OCI-LY7 (cell line): Measurements from ENCODE around the gene APRT. TPM values are rescaled to one million over a fixed set of nuclear protein-coding genes. Genes with fewer than 3 reads are reported as not detected.

Experiments
- BruUV-seq: library from RNA; stranded (reverse); fragments of 400-500 nt; replicated peaks from 2 replicates; lab custom pipeline; 2021; lab: Mats Ljungman, UMichigan
- CTCF ChIA-PET: fragments of 300-600 bp; sonication (Branson Sonifier 250); formaldehyde crosslinking; loops from one replicate; lab custom pipeline; 2022; ENCODE audit warnings: antibody characterized with exemption; ENCODE audit not compliant: unreplicated experiment; lab: Charles Lee
- POLR2A ChIA-PET: fragments of 300-600 bp; sonication (Branson Sonifier 250); formaldehyde crosslinking; loops from one replicate; lab custom pipeline; 2022; ENCODE audit warnings: antibody characterized with exemption; lab: Charles Lee
- DNase-seq: peaks from one replicate; pipeline ENCODE4 v3.0.0-alpha.2; 2015; ENCODE audit warnings: low spot score
- H2AFZ ChIP-seq: fragments of 200-600 bp; sonication (generic), shearing (Covaris generic); 2 replicates; pipeline ENCODE4 v1.6.1; 2014; ENCODE audit warnings: mild to moderate bottlenecking, antibody characterized with exemption, low read length, moderate library complexity
- H3K27ac ChIP-seq: fragments of 200-600 bp; sonication (generic); 2 replicates; pipeline ENCODE4 v1.5.1; 2014; ENCODE audit warnings: mixed run types, low read depth, mild to moderate bottlenecking, moderate library complexity, low read length, inconsistent platforms; ENCODE audit not compliant: poor library complexity, severe bottlenecking
- H3K36me3 ChIP-seq: fragments of 200-600 bp; sonication (generic); 2 replicates; pipeline ENCODE4 v1.6.1; 2014; ENCODE audit warnings: mild to moderate bottlenecking, antibody characterized with exemption, low read length, moderate library complexity, mixed read lengths; ENCODE audit not compliant: insufficient read depth
- H3K4me1 ChIP-seq: fragments of 200-600 bp; sonication (generic); 2 replicates; pipeline ENCODE4 v1.5.1; 2014; ENCODE audit warnings: mild to moderate bottlenecking, low read length; ENCODE audit not compliant: insufficient read depth, poor library complexity, severe bottlenecking
- H3K4me2 ChIP-seq: fragments of 200-600 bp; sonication (generic); 2 replicates; pipeline ENCODE4 v1.6.1; 2014; ENCODE audit warnings: mild to moderate bottlenecking, low read length
- H3K4me3 ChIP-seq: fragments of 200-600 bp; sonication (generic); 2 replicates; pipeline ENCODE4 v1.5.1; 2014; ENCODE audit warnings: mild to moderate bottlenecking, low read depth, low read length; ENCODE audit not compliant: poor library complexity, severe bottlenecking
- H3K79me2 ChIP-seq: fragments of 200-600 bp; sonication (generic); 2 replicates; pipeline ENCODE4 v1.6.1; 2016; ENCODE audit warnings: low read depth, mild to moderate bottlenecking, low read length, moderate library complexity, mixed read lengths; ENCODE audit not compliant: insufficient read depth
- H3K9me2 ChIP-seq: fragments of 200-600 bp; sonication (generic); 2 replicates; pipeline ENCODE4 v1.6.1; 2016; ENCODE audit warnings: mild to moderate bottlenecking, low read length, mixed read lengths; ENCODE audit not compliant: insufficient read depth
- H3K9me3 ChIP-seq: fragments of 200-600 bp; sonication (generic); 2 replicates; pipeline ENCODE4 v1.6.1; 2014; ENCODE audit warnings: mild to moderate bottlenecking, mixed run types, low read length, mixed read lengths
- H4K20me1 ChIP-seq: fragments of 200-600 bp; sonication (generic); 2 replicates; pipeline ENCODE4 v1.6.1; 2014; ENCODE audit warnings: mild to moderate bottlenecking, antibody characterized with exemption, low read length, moderate library complexity, mixed read lengths; ENCODE audit not compliant: insufficient read depth
- CTCF ChIP-seq: fragments of 200-600 bp; sonication (generic); conservative IDR thresholded peaks from 2 replicates; pipeline ENCODE4 v1.5.1; 2014; ENCODE audit warnings: mild to moderate bottlenecking, antibody characterized with exemption, low read length, moderate library complexity, mixed read lengths
- EZH2phosphoT487 ChIP-seq: fragments of 200-600 bp; sonication (generic); IDR thresholded peaks from 2 replicates; pipeline ENCODE4 v1.6.1; 2018; ENCODE audit warnings: low read depth, borderline replicate concordance, mild to moderate bottlenecking, mixed run types, antibody characterized with exemption, low read length, moderate library complexity, mixed read lengths
- intact Hi-C: fragments of 100-400 bp; cut with micrococcal nuclease; formaldehyde crosslinking; loops from one replicate; pipeline ENCODE4 v1.10.0; 2022; ENCODE audit not compliant: unreplicated experiment
- total RNA-seq, 2 experiments: library from RNA; depleted of rRNA in 1 of 2; stranded (reverse); fragments of >200 nt in 1 of 2; shearing (Covaris generic) in 1 of 2; gene quantifications; 2 replicates each; pipeline ENCODE4 v1.2.3, GENCODE V29; 2014 to 2022

Gene APRT
- total RNA-seq, 2 experiments from 2014 or later, result 151 to 216 TPM

- peaks cover 37% of the 10 kb centered on the region for H3K4me1 ChIP-seq
- CTCF ChIA-PET, result interaction anchor here (1.0 kb wide), 1 partner anchor 43 kb away, joined by 3 read pairs; no protein-coding TSS in a partner anchor
- intact Hi-C loops, result loop anchor here (10.0 kb wide), 1 partner anchor 285 kb away; the partner anchor contains the start of gene ACSF3
- BruUV-seq, result TSS peak; percentile 85
- H4K20me1 ChIP-seq, result no peaks in the 10 kb centered on the region
- peak overlapping the region; percentile 74 for H3K4me2 ChIP-seq
- POLR2A ChIA-PET, result interaction anchor here (1.1 to 2.4 kb wide), 5 partner anchors 8 to 383 kb away, joined by 4 to 10 read pairs (median 6); no protein-coding TSS in a partner anchor
- DNase-seq, result no peak
- no peaks in the 10 kb centered on the region for H3K9me2 ChIP-seq
- H3K9me3 ChIP-seq, result no peaks in the 10 kb centered on the region
- H3K36me3 ChIP-seq, result peaks cover 60% of the 10 kb centered on the region
- peaks cover 28% of the 10 kb centered on the region for H3K79me2 ChIP-seq
- no peak for TF ChIP-seq CTCF
- no peak for TF ChIP-seq EZH2phosphoT487
- H2AFZ ChIP-seq, result no peak overlapping the region
- peak overlapping the region; percentile 76 for H3K27ac ChIP-seq
- peak overlapping the region; percentile 75 for H3K4me3 ChIP-seq
These were observed 2.0 kb downstream of the APRT start for GRCh38 chr16:88809676-88810165.

- Histone ChIP-seq H3K4me3 (peak overlapping the region; percentile 75), H4K20me1 (no peaks in the 10 kb centered on the region), H3K27ac (peak overlapping the region; percentile 76), H3K4me1 (peaks cover 37% of the 10 kb centered on the region), H3K79me2 (peaks cover 34% of the 10 kb centered on the region), H3K4me2 (peak overlapping the region; percentile 74), H3K9me2 (no peaks in the 10 kb centered on the region), H3K9me3 (no peaks in the 10 kb centered on the region), H3K36me3 (peaks cover 66% of the 10 kb centered on the region), H2AFZ (no peak overlapping the region)
- no peak for TF ChIP-seq EZH2phosphoT487
- no peak for DNase-seq
- CTCF ChIA-PET, result interaction anchor here (1.0 kb wide), 1 partner anchor 42 kb away, joined by 3 read pairs; no protein-coding TSS in a partner anchor
- intact Hi-C loops, result no loop called here
- POLR2A ChIA-PET, result interaction anchor here (1.7 to 2.4 kb wide), 2 partner anchors 8 to 384 kb away, joined by 6 to 10 read pairs; no protein-coding TSS in a partner anchor
- no TSS peak for BruUV-seq
These were observed 2.6 kb downstream of the APRT start for GRCh38 chr16:88809068-88809675.

- H3K4me3 ChIP-seq, result no peak overlapping the region
- peaks cover 37% of the 10 kb centered on the region for H3K4me1 ChIP-seq
- no peak for DNase-seq
- H3K9me3 ChIP-seq, result no peaks in the 10 kb centered on the region
- ChIA-PET POLR2A (no interaction called here), CTCF (interaction anchor here (0.5 kb wide), 1 partner anchor 128 kb away, joined by 4 read pairs; no protein-coding TSS in a partner anchor)
- TF ChIP-seq EZH2phosphoT487, result no peak
- H3K4me2 ChIP-seq, result no peak overlapping the region
- H3K36me3 ChIP-seq, result peaks cover 67% of the 10 kb centered on the region
- H3K9me2 ChIP-seq, result no peaks in the 10 kb centered on the region
- intact Hi-C loops, result no loop called here
- no TSS peak for BruUV-seq
- peaks cover 37% of the 10 kb centered on the region for H3K79me2 ChIP-seq
- H2AFZ ChIP-seq, result no peak overlapping the region
- no peaks in the 10 kb centered on the region for H4K20me1 ChIP-seq
- H3K27ac ChIP-seq, result no peak overlapping the region
These were observed 3.9 kb downstream of the APRT start for GRCh38 chr16:88807626-88808453.
